GM21528 (cell line): Measurements from ENCODE around the gene FBLN5.
"Not testable (repeated sequence)": the region's sequence is repeated elsewhere in the genome, so short reads cannot be mapped to it uniquely, and the experiment has no call there.

Experiments
- ATAC-seq: cut with Tn5 transposase; IDR thresholded peaks from one replicate; pipeline ENCODE4 v1.9.1; 2021; ENCODE audit warnings: mild to moderate bottlenecking, moderate library complexity; ENCODE audit not compliant: unreplicated experiment, low FRiP score

The FBLN5 gene

DNA sequence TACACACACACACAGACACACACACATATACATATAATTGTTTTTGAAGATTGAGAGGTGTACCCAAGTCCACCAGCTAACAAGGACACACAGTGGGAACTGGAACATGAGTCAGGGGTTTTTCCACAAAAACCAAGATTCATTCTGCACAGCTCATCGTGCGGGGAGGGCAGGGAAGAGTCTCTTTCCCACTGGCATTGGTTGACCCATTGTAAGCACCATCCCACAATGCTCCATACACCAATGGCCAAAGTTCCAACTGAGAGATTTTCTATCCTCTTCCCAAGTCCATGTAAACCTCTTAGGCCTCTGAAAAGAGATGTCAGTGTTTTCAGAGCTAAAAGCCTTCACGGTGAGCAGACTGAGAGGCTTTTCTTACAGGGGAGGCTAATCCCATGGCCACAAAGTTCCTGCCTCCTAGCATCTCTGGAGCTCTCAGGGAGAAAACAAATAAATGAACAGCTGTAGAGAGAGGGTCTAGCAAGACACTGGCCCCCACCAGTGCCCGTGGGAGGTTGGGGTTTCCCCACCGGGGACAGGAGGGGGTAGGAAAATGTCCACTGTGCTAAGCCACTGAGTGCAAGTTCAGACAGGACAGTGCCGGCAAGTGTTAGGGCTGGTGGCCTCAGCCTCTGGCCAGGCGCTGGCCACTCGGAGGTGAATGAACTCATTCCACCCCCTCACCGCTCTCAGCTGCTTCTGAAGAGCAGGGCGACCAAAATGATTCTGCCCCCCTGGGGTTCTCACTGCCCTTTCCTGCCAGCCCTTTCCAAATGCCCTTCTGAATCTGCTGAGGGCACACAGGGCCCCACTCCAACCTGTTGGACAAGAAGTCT is 58.6 kb downstream of the FBLN5 start:
- no peak for ATAC-seq

GRCh38 chr14:91886961-91887360 is 60.5 kb downstream of the FBLN5 start:
- ATAC-seq = no peak

DNA sequence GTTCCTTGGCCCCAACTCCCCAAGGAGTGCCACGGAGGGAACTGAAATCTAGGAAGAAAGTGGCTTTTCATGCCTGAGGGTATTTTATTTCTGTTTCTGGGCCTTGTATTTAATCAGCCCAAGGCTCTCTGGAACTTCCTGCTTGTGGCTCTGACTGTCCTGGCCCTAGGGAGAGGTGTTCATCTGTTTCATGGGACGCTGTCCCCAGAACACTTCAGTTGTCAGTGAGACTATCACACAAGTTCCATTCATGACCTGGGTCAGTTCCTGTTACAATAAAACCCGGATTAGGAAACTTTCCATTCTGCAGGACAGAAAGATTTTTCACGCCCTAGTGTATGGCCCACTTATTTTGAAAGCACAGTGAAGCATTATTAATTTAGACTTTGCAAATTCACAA is 61.7 kb downstream of the FBLN5 start:
- no peak for ATAC-seq

- ATAC-seq = no peak
These were observed 62.3 kb downstream of the FBLN5 start for GRCh38 chr14:91885113-91885712.

DNA sequence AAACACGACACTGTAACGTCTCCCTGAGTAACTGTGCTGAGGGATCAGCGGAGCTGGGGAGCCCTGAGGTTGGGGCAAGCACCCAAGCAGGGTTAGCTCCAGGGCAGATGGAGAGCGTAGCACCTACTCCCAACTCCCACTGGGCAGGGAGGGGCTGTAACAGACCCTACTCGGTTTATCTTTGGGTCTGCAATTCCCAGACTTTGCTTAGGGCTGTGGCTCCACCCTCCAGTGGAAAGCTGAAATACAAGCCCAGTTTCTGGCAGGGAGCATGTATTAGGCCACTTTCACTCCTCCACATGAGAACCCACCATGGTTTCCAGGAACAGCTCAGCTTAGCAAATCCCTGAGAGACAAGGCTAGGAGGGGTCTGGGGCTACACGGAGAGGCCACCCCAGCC is 62.8 kb downstream of the FBLN5 start:
- no peak for ATAC-seq

DNA sequence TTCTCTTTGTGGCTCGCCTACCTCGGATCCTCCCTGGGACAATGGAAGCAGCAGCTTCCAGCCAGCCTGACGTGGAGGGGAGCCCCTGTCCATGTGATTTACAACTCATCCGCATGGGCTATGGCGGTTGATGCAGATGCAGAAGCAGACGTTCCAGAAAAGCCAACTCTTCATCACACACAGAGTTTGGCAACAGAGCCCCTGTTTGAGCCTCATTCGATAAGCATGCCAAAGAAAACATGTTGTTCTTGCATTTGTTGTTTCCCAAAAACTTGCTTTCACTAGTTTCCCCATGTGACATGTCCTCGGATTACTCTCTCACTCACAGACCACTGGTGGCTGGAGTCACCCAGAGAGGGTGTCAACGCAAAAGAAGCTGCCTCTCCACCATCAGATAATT is 63.7 kb downstream of the FBLN5 start:
- no peak for ATAC-seq

- ATAC-seq = no peak
These were observed 64.7 kb downstream of the FBLN5 start for GRCh38 chr14:91882776-91883175.

GRCh38 chr14:91882369-91882768 is 65.1 kb downstream of the FBLN5 start:
- ATAC-seq = no peak

- no peak for ATAC-seq
These were observed 68.3 kb downstream of the FBLN5 start for GRCh38 chr14:91879196-91879595.

- ATAC-seq = no peak
These were observed 69.2 kb downstream of the FBLN5 start for GRCh38 chr14:91878274-91878673.

- ATAC-seq = no peak
These were observed 70.0 kb downstream of the FBLN5 start for GRCh38 chr14:91877376-91877915.

- no peak for ATAC-seq
These were observed 71.0 kb downstream of the FBLN5 start for GRCh38 chr14:91876492-91876891.

- no peak for ATAC-seq
These were observed 71.8 kb downstream of the FBLN5 start for GRCh38 chr14:91875525-91876286.

DNA sequence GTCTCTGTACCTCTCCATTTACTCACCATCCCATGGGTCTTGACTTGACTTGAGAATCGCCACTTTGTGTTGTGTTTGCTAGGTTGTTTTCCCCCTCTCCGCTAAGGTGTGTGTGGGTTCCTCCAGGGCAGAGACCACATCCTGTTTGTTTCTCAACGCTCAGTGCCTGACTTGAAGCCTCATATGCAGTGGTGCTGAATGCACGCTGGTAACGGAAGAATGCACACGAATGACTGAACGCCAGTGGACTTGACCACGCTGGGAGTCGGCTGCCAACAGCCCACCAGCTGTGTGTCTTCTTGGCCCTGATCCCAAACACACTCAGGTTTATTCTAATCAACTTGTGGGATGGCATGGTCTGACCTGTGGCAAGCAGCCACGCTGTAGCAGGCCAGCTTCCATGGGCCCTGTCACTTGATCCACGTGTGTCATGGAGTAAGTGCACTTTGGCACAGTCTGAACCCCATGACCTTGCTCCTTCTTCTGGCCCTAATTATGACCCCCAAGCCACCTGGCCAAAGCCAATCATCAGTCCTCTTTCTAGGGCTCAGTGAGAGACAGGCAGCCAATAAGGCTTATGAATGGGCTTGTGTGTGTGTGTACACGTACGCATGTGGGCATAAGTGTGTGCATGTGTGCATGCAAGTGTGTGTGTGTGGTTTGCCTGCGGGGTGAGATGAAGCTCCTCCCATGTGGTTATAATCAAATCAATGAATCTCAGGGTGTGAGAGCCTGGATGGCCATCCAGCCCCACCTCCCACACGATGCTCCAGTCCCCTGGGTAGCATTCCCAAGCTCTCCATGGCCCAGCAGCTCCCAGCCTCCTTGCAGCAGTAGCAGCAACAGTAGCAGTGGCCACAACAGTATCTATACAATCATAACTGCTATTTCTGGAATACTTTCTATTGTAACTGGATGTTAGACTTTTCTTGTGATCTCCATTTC is 73.8 kb downstream of the FBLN5 start:
- ATAC-seq = peak; percentile 83

GRCh38 chr14:91872517-91873470 is 74.7 kb downstream of the FBLN5 start:
- no peak for ATAC-seq

DNA sequence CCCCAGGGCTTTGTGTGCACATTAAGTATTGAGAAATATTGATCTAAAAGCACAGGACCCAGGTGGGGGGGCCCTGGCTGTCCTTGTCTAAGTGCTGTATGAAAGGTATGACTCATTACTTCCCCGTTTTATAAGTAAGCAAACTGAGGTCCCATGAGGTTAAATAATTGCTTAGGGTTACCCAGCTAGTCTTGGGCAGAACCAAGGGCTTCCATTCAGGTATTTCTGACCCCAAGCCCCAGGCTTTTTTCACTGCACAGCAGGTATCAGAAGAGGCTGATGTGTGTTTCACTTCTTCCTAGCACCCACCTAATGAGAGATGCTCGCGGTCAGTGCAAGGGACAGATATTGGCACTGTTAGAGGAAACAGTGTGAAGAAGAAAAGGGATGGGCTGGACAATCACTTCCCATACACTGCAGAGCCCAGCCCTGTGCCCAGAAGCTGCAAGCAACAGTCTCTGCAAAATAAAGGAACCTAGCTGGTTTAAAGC is 75.4 kb downstream of the FBLN5 start:
- ATAC-seq = no peak

- not testable (repeated sequence) for ATAC-seq
These were observed 76.1 kb downstream of the FBLN5 start for GRCh38 chr14:91871401-91871800.

DNA sequence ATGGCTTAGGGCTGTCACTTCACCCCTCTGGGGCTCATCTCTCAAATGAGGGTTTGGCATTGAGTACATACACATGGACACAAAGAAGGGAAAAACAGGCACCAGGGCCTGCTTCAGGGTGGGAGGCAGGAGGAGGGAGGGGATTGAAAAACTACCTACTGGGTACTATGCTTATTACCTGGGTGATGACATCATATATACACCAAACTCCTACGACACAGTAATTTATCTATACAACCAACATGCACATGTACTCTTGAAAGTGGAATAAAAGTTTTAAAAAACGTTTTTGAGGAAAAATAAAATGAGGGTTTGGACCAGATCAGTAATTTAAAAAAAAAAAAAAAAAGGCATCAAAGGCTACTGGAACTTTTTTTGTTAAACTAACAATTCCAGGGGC is 76.6 kb downstream of the FBLN5 start:
- no peak for ATAC-seq

DNA sequence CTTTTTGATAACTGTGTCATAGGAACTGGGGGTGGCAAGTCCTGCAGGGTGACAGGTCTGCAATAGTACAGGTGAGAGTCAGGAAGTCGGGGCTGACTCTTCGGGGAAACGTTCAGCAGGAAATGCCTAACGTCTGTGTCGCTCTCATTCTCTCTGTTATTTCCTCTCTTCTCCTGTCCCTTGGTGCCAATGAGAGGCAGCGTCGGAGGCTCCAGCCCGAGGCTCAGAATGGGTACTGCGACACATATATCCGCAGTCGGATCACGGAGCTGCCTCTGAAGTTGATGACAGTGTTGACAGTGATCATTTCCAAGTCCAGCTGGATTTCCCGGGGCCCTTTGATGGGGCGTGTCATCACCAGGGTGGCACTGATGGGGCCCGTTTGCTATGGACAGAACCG is 77.5 kb downstream of the FBLN5 start:
- ATAC-seq = no peak
